Loucy (cell line): ENCODE results near the gene B4GALT1.

Experiments used
- H2AFZ ChIP-seq: fragments of 200-600 bp; sonication (generic); 2 replicates; pipeline ENCODE4 v1.6.0; 2016; ENCODE audit warnings: antibody characterized with exemption, mild to moderate bottlenecking, low read length, moderate library complexity
- H3F3A ChIP-seq: fragments of 200-600 bp; 2 replicates; pipeline ENCODE4 v1.6.0; 2016; ENCODE audit warnings: antibody characterized with exemption, low read depth, mild to moderate bottlenecking
- H3K27me3 ChIP-seq: fragments of 200-600 bp; sonication (generic); 2 replicates; pipeline ENCODE4 v1.6.1; 2014; ENCODE audit warnings: low read length, mild to moderate bottlenecking; ENCODE audit not compliant: insufficient read depth, poor library complexity, severe bottlenecking
- H3K36me3 ChIP-seq: fragments of 200-600 bp; sonication (generic); 2 replicates; pipeline ENCODE4 v1.6.1; 2016; ENCODE audit warnings: low read length; ENCODE audit not compliant: insufficient read depth
- H3K4me1 ChIP-seq: fragments of 200-600 bp; sonication (generic); 2 replicates; pipeline ENCODE4 v1.5.1; 2014; ENCODE audit warnings: low read length, mild to moderate bottlenecking; ENCODE audit not compliant: insufficient read depth, poor library complexity, severe bottlenecking
- H3K4me2 ChIP-seq: fragments of 200-600 bp; sonication (generic); 2 replicates; pipeline ENCODE4 v1.6.0; 2014; ENCODE audit warnings: antibody characterized with exemption, low read length, low read depth, mild to moderate bottlenecking; ENCODE audit not compliant: poor library complexity, severe bottlenecking
- H3K4me3 ChIP-seq: fragments of 200-600 bp; sonication (generic); 2 replicates; pipeline ENCODE4 v1.5.1; 2014; ENCODE audit warnings: low read length, mild to moderate bottlenecking, mixed read lengths; ENCODE audit not compliant: poor library complexity, severe bottlenecking
- H3K79me2 ChIP-seq: fragments of 200-600 bp; sonication (generic); 2 replicates; pipeline ENCODE4 v1.6.1; 2014; ENCODE audit warnings: low read length; ENCODE audit not compliant: insufficient read depth
- H3K9ac ChIP-seq: fragments of 200-600 bp; sonication (generic); 2 replicates; pipeline ENCODE4 v1.6.0; 2014; ENCODE audit warnings: mild to moderate bottlenecking, low read depth, low read length, moderate library complexity; ENCODE audit not compliant: poor library complexity, severe bottlenecking
- H3K9me2 ChIP-seq: fragments of 200-600 bp; sonication (generic); replicated peaks from 2 replicates; pipeline ENCODE4 v1.6.1; 2016; ENCODE audit warnings: low read depth, low read length, mixed read lengths
- H3K9me3 ChIP-seq: fragments of 200-600 bp; sonication (generic); 2 replicates; pipeline ENCODE4 v1.6.1; 2014; ENCODE audit warnings: mild to moderate bottlenecking, antibody characterized with exemption, low read length, low read depth; ENCODE audit not compliant: insufficient read depth
- H4K20me1 ChIP-seq: fragments of 200-600 bp; sonication (generic); 2 replicates; pipeline ENCODE4 v1.6.0; 2014; ENCODE audit warnings: antibody characterized with exemption, low read length, mild to moderate bottlenecking; ENCODE audit not compliant: insufficient read depth, poor library complexity, severe bottlenecking
- CTCF ChIP-seq: fragments of 200-600 bp; sonication (generic); conservative IDR thresholded peaks from 2 replicates; pipeline ENCODE4 v1.5.1; 2014; ENCODE audit warnings: mild to moderate bottlenecking, antibody characterized with exemption, low read length
- EZH2phosphoT487 ChIP-seq: fragments of 200-600 bp; IDR thresholded peaks from 2 replicates; pipeline ENCODE4 v1.6.1; 2018; ENCODE audit warnings: antibody characterized with exemption, mild to moderate bottlenecking, moderate library complexity, borderline replicate concordance

B4GALT1 gene

GRCh38 chr9:33186457-33187168 lies 19.5 kb upstream of the B4GALT1 start:
- H3K79me2 ChIP-seq, result no peaks in the 10 kb centered on the region
- no peak overlapping the region for H3K4me2 ChIP-seq
- H2AFZ ChIP-seq, result no peak overlapping the region

GRCh38 chr9:33185858-33186257 lies 18.7 kb upstream of the B4GALT1 start:
- no peaks in the 10 kb centered on the region for H3K9me3 ChIP-seq
- no peak overlapping the region for H3K4me2 ChIP-seq
- no peak overlapping the region for H2AFZ ChIP-seq
- no peaks in the 10 kb centered on the region for H3K27me3 ChIP-seq
- no peaks in the 10 kb centered on the region for H3K9me2 ChIP-seq
- H3K36me3 ChIP-seq, result no peaks in the 10 kb centered on the region
- H4K20me1 ChIP-seq, result no peaks in the 10 kb centered on the region
- H3K79me2 ChIP-seq, result no peaks in the 10 kb centered on the region
- H3K4me1 ChIP-seq, result no peaks in the 10 kb centered on the region
- no peak overlapping the region for H3K9ac ChIP-seq
- H3K4me3 ChIP-seq, result no peak overlapping the region
- TF ChIP-seq CTCF, result no peak
- TF ChIP-seq EZH2phosphoT487, result no peak
- no peaks in the 10 kb centered on the region for H3F3A ChIP-seq

More at GRCh38 chr9:33186457-33187168, 19.5 kb upstream of the B4GALT1 start:
- Histone ChIP-seq H3K4me3 (no peak overlapping the region), H3K4me1 (no peaks in the 10 kb centered on the region), H3K27me3 (no peaks in the 10 kb centered on the region), H3F3A (no peaks in the 10 kb centered on the region), H3K9me3 (no peaks in the 10 kb centered on the region), H3K9me2 (no peaks in the 10 kb centered on the region), H4K20me1 (no peaks in the 10 kb centered on the region), H3K36me3 (no peaks in the 10 kb centered on the region), H3K9ac (no peak overlapping the region)
- TF ChIP-seq CTCF (no peak), EZH2phosphoT487 (no peak)

GRCh38 chr9:33185406-33185805 lies 18.3 kb upstream of the B4GALT1 start:
- TF ChIP-seq CTCF (no peak), EZH2phosphoT487 (no peak)
- Histone ChIP-seq H4K20me1 (no peaks in the 10 kb centered on the region), H3K4me1 (no peaks in the 10 kb centered on the region), H3K79me2 (no peaks in the 10 kb centered on the region), H3K27me3 (no peaks in the 10 kb centered on the region), H2AFZ (no peak overlapping the region), H3K36me3 (no peaks in the 10 kb centered on the region), H3K4me2 (no peak overlapping the region), H3K4me3 (no peak overlapping the region), H3F3A (no peaks in the 10 kb centered on the region), H3K9ac (no peak overlapping the region), H3K9me3 (no peaks in the 10 kb centered on the region), H3K9me2 (no peaks in the 10 kb centered on the region)
